WERI-Rb-1 (cell line): Measurements from ENCODE around the gene GALNT5.
A peak's percentile ranks its signal among the peaks of the same experiment; 100 is the strongest.

Experiments used
- DNase-seq: peaks from one replicate; pipeline ENCODE4 v3.0.0-alpha.2; 2020
- H3K27ac ChIP-seq: fragments of 250-450 bp; sonication (Bioruptor Pico); 2 replicates; pipeline ENCODE4 v1.5.1; 2020; ENCODE audit warnings: mild to moderate bottlenecking, moderate library complexity
- H3K27me3 ChIP-seq: fragments of 250-450 bp; sonication (Bioruptor Pico); 2 replicates; pipeline ENCODE4 v1.5.1; 2021; ENCODE audit warnings: mild to moderate bottlenecking, low read depth, moderate library complexity; ENCODE audit not compliant: insufficient read depth, severe bottlenecking
- H3K36me3 ChIP-seq: fragments of 250-450 bp; sonication (Bioruptor Pico); 2 replicates; pipeline ENCODE4 v1.5.1; 2020; ENCODE audit warnings: mild to moderate bottlenecking, moderate library complexity
- H3K4me3 ChIP-seq: 2 replicates; pipeline ENCODE4 v1.5.1; 2011; ENCODE audit warnings: low read depth, mild to moderate bottlenecking, control low read depth, low read length
- H3K9me3 ChIP-seq: fragments of 250-450 bp; sonication (Bioruptor Pico); 2 replicates; pipeline ENCODE4 v1.5.1; 2021; ENCODE audit warnings: mild to moderate bottlenecking, moderate library complexity; ENCODE audit not compliant: severe bottlenecking
- CTCF ChIP-seq: IDR thresholded peaks from 2 replicates; pipeline ENCODE4 v1.5.1; 2011; ENCODE audit warnings: low read depth, mild to moderate bottlenecking, control low read depth, inconsistent platforms, low read length

The GALNT5 gene

GRCh38 chr2:157319795-157320194, 62.3 kb downstream of the GALNT5 start:
- no peaks in the 10 kb centered on the region for H3K36me3 ChIP-seq
- no peaks in the 10 kb centered on the region for H3K9me3 ChIP-seq
- H3K27me3 ChIP-seq, result no peaks in the 10 kb centered on the region
- H3K27ac ChIP-seq, result no peak overlapping the region
- no peak overlapping the region for H3K4me3 ChIP-seq
- no peak for TF ChIP-seq CTCF
- no peak for DNase-seq

- TF ChIP-seq CTCF, result no peak
- no peaks in the 10 kb centered on the region for H3K9me3 ChIP-seq
- no peaks in the 10 kb centered on the region for H3K27me3 ChIP-seq
- DNase-seq, result no peak
- H3K4me3 ChIP-seq, result no peak overlapping the region
- no peak overlapping the region for H3K27ac ChIP-seq
- no peaks in the 10 kb centered on the region for H3K36me3 ChIP-seq
Observed at GRCh38 chr2:157320409-157320808, 62.9 kb downstream of the GALNT5 start.

- DNase-seq, result no peak
- no peaks in the 10 kb centered on the region for H3K36me3 ChIP-seq
- H3K27me3 ChIP-seq, result no peaks in the 10 kb centered on the region
- H3K9me3 ChIP-seq, result no peaks in the 10 kb centered on the region
- TF ChIP-seq CTCF, result no peak
- no peak overlapping the region for H3K27ac ChIP-seq
- H3K4me3 ChIP-seq, result no peak overlapping the region
Observed at GRCh38 chr2:157321466-157321865, 64.0 kb downstream of the GALNT5 start.

GRCh38 chr2:157322432-157322831, 64.9 kb downstream of the GALNT5 start:
- no peak overlapping the region for H3K27ac ChIP-seq
- no peak for TF ChIP-seq CTCF
- H3K27me3 ChIP-seq, result no peaks in the 10 kb centered on the region
- no peak for DNase-seq
- H3K9me3 ChIP-seq, result no peaks in the 10 kb centered on the region
- H3K4me3 ChIP-seq, result no peak overlapping the region
- no peaks in the 10 kb centered on the region for H3K36me3 ChIP-seq

- no peaks in the 10 kb centered on the region for H3K9me3 ChIP-seq
- no peaks in the 10 kb centered on the region for H3K36me3 ChIP-seq
- no peak for DNase-seq
- no peak overlapping the region for H3K27ac ChIP-seq
- no peak overlapping the region for H3K4me3 ChIP-seq
- H3K27me3 ChIP-seq, result no peaks in the 10 kb centered on the region
- TF ChIP-seq CTCF, result no peak
Observed at GRCh38 chr2:157324331-157324843, 66.9 kb downstream of the GALNT5 start.

- no peak for TF ChIP-seq CTCF
- DNase-seq, result no peak
- H3K27ac ChIP-seq, result peak within 1 kb of the TSS; percentile 69
- H3K27me3 ChIP-seq, result no peaks in the 10 kb centered on the region
- no peak within 1 kb of the TSS for H3K4me3 ChIP-seq
- no peaks in the 10 kb centered on the region for H3K9me3 ChIP-seq
- no peaks in the 10 kb centered on the region for H3K36me3 ChIP-seq
Observed at GRCh38 chr2:157325786-157326185, 68.3 kb downstream of the GALNT5 start, which contains the start of gene ERMN. Gene ERMN, minus strand, starts transcription at chr2:157325824. Its CDS starts 182 bp downstream, at chr2:157325642.
